ENCODE results near the gene RAB23. TPM values are rescaled to one million over a fixed set of nuclear protein-coding genes. Genes with fewer than 3 reads are reported as not detected.
A peak's percentile ranks its signal among the peaks of the same experiment; 100 is the strongest.

RAB23 gene
- total RNA-seq, 1 donor from 2014 or later, result 13.7 TPM

GRCh38 chr6:57182017-57182432, 40.1 kb downstream of the RAB23 start:
- no peaks in the 10 kb centered on the region for H3K27me3 ChIP-seq
- no peaks in the 10 kb centered on the region for H3K9me3 ChIP-seq
- peaks cover 26% of the 10 kb centered on the region for H3K36me3 ChIP-seq
- peaks cover 4% of the 10 kb centered on the region for H3K4me1 ChIP-seq
- DNase-seq, result no peak
- intact Hi-C loops (cut with DNase I), result no loop called here
- no peak overlapping the region for H3K4me3 ChIP-seq
- H3K27ac ChIP-seq, result peak overlapping the region; percentile 43
- TF ChIP-seq CTCF (IDR thresholded peaks at IDR 0.05), result no peak
- peak; percentile 76 for ATAC-seq

GRCh38 chr6:57180596-57180995, 41.5 kb downstream of the RAB23 start:
- Histone ChIP-seq H3K4me1 (peaks cover 4% of the 10 kb centered on the region), H3K27ac (peak overlapping the region; percentile 43), H3K36me3 (peaks cover 26% of the 10 kb centered on the region), H3K4me3 (no peak overlapping the region), H3K9me3 (no peaks in the 10 kb centered on the region), H3K27me3 (no peaks in the 10 kb centered on the region)
- ATAC-seq (no peak), DNase-seq (no peak)
- TF ChIP-seq CTCF (IDR thresholded peaks at IDR 0.05), result no peak
- intact Hi-C loops (cut with DNase I), result no loop called here

GRCh38 chr6:57177545-57178265, 44.4 kb downstream of the RAB23 start:
- Histone ChIP-seq H3K9me3 (no peaks in the 10 kb centered on the region), H3K4me3 (no peak overlapping the region), H3K36me3 (peaks cover 1% of the 10 kb centered on the region), H3K4me1 (peaks cover 10% of the 10 kb centered on the region), H3K27me3 (no peaks in the 10 kb centered on the region), H3K27ac (no peak overlapping the region)
- ATAC-seq, result peak; percentile 20
- intact Hi-C loops (cut with DNase I), result no loop called here
- no peak for DNase-seq
- TF ChIP-seq CTCF (IDR thresholded peaks at IDR 0.05), result no peak

- Histone ChIP-seq H3K36me3 (no peaks in the 10 kb centered on the region), H3K4me3 (peak overlapping the region; percentile 71), H3K27ac (peak overlapping the region; percentile 83), H3K9me3 (no peaks in the 10 kb centered on the region), H3K27me3 (no peaks in the 10 kb centered on the region), H3K4me1 (peaks cover 10% of the 10 kb centered on the region)
- intact Hi-C loops (cut with DNase I), result no loop called here
- ATAC-seq, result no peak
- TF ChIP-seq CTCF (IDR thresholded peaks at IDR 0.05), result no peak
- no peak for DNase-seq
Observed at GRCh38 chr6:57174511-57174907, 47.6 kb downstream of the RAB23 start.

- Histone ChIP-seq H3K36me3 (no peaks in the 10 kb centered on the region), H3K9me3 (no peaks in the 10 kb centered on the region), H3K27me3 (no peaks in the 10 kb centered on the region), H3K4me1 (peaks cover 10% of the 10 kb centered on the region), H3K27ac (peak overlapping the region; percentile 83), H3K4me3 (peak overlapping the region; percentile 71)
- ATAC-seq, result no peak
- intact Hi-C loops (cut with DNase I), result no loop called here
- no peak for TF ChIP-seq CTCF (IDR thresholded peaks at IDR 0.05)
- DNase-seq, result no peak
Observed at GRCh38 chr6:57173886-57174510, 48.1 kb downstream of the RAB23 start.
